ENCODE data around the gene ARFRP1.

The ARFRP1 gene

GRCh38 chr20:63751471-63752271 is 43.9 kb upstream of the ARFRP1 start:
- TF ChIP-seq CTCF (IDR thresholded peaks at IDR 0.05; ENCODE audit: extremely low read depth, missing control alignments), result no peak
- DNase-seq (ENCODE audit: low spot score), result no peak

GRCh38 chr20:63750807-63751470 is 43.2 kb upstream of the ARFRP1 start:
- no peak for DNase-seq (ENCODE audit: low spot score)
- no peak for TF ChIP-seq CTCF (IDR thresholded peaks at IDR 0.05; ENCODE audit: extremely low read depth, missing control alignments)

- DNase-seq (ENCODE audit: low spot score), result no peak
- TF ChIP-seq CTCF (IDR thresholded peaks at IDR 0.05; ENCODE audit: extremely low read depth, missing control alignments), result no peak
These were observed 42.1 kb upstream of the ARFRP1 start for GRCh38 chr20:63749597-63750508.

- no peak for DNase-seq (ENCODE audit: low spot score)
- no peak for TF ChIP-seq CTCF (IDR thresholded peaks at IDR 0.05; ENCODE audit: extremely low read depth, missing control alignments)
These were observed 41.1 kb upstream of the ARFRP1 start for GRCh38 chr20:63748934-63749270.

- DNase-seq (ENCODE audit: low spot score), result peak; percentile 38
- TF ChIP-seq CTCF (IDR thresholded peaks at IDR 0.05; ENCODE audit: extremely low read depth, missing control alignments), result no peak
These were observed 40.5 kb upstream of the ARFRP1 start for GRCh38 chr20:63748070-63748933.

GRCh38 chr20:63747622-63748069 is 39.9 kb upstream of the ARFRP1 start:
- DNase-seq (ENCODE audit: low spot score), result peak; percentile 39
- no peak for TF ChIP-seq CTCF (IDR thresholded peaks at IDR 0.05; ENCODE audit: extremely low read depth, missing control alignments)
